ENCODE data around the gene HSD11B2.

DNA sequence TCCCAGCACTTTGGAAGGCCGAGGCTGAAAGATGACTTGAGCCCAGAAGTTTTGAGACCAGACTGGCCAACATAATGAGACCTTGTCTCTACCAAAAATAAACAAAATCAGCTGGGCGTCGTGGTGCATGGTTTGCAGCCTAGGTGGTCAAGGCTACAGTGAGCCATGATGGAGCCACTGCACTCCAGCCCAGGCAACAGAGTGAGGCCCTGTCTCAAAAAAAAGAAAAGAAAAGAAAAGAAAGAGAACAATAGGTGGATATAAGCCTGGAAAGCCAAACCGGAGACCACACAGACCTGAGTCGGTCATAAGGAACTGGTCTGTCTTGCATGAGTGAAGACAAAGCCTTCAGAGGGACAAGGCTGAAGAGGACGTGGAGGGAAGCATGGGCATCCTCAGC, 35.7 kb downstream of the HSD11B2 start:
- no peak for TF ChIP-seq EZH2 (IDR thresholded peaks at IDR 0.05; ENCODE audit: borderline replicate concordance, low read length)
- TF ChIP-seq, protein P1, sequence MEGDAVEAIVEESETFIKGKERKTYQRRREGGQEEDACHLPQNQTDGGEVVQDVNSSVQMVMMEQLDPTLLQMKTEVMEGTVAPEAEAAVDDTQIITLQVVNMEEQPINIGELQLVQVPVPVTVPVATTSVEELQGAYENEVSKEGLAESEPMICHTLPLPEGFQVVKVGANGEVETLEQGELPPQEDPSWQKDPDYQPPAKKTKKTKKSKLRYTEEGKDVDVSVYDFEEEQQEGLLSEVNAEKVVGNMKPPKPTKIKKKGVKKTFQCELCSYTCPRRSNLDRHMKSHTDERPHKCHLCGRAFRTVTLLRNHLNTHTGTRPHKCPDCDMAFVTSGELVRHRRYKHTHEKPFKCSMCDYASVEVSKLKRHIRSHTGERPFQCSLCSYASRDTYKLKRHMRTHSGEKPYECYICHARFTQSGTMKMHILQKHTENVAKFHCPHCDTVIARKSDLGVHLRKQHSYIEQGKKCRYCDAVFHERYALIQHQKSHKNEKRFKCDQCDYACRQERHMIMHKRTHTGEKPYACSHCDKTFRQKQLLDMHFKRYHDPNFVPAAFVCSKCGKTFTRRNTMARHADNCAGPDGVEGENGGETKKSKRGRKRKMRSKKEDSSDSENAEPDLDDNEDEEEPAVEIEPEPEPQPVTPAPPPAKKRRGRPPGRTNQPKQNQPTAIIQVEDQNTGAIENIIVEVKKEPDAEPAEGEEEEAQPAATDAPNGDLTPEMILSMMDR (conservative IDR thresholded peaks at IDR 0.05 in 1 of 2, IDR thresholded peaks at IDR 0.05 in 1 of 2; ENCODE audit: extremely low read depth in 1 of 2, insufficient read depth in 1 of 2, low read depth in 1 of 2, low read length in 2 of 2) = no peak

Data from mammary epithelial cell (primary cell).